Tibial nerve (tissue), 4 donors: Measurements from ENCODE around the gene FMN1. TPM values are rescaled to one million over a fixed set of nuclear protein-coding genes. Genes with fewer than 3 reads are reported as not detected.

Experiments used
- DNase-seq, 2 donors: peaks; one replicate each; pipeline ENCODE4 v3.0.0-alpha.2; 2019; ENCODE audit warnings: low spot score in 2 of 2
- H3K27ac ChIP-seq, 4 donors: fragments of 200-600 bp; sonication (generic) in 3 of 4; one replicate each; pipeline ENCODE4 v1.5.1; 2017 to 2019; ENCODE audit warnings: mild to moderate bottlenecking in 1 of 4
- H3K27me3 ChIP-seq, 2 donors: fragments of 200-600 bp; sonication (generic) in 1 of 2; one replicate each; pipeline versions ENCODE4 v1.5.1 to v1.6.0; 2017 to 2019
- H3K36me3 ChIP-seq, 3 donors: fragments of 200-600 bp; sonication (generic); one replicate each; pipeline ENCODE4 v1.5.1; 2018 to 2019
- H3K4me1 ChIP-seq, 4 donors: fragments of 200-600 bp; sonication (generic) in 3 of 4; one replicate each; pipeline ENCODE4 v1.5.1; 2017 to 2019
- H3K4me3 ChIP-seq, 4 donors: fragments of 200-600 bp; sonication (generic) in 3 of 4; one replicate each; pipeline ENCODE4 v1.5.1; 2017 to 2019; ENCODE audit warnings: mild to moderate bottlenecking in 1 of 4, moderate library complexity in 1 of 4
- H3K9me3 ChIP-seq, 4 donors: fragments of 200-600 bp; sonication (generic) in 3 of 4; one replicate each; pipeline ENCODE4 v1.5.1; 2017 to 2019
- CTCF ChIP-seq, 5 experiments: fragments of 200-600 bp in 3 of 5; fragments of 450-650 bp in 2 of 5; sonication (generic) in 3 of 5; IDR thresholded peaks; one replicate each; pipeline ENCODE4 v1.5.1; 2016 to 2019; ENCODE audit warnings: antibody characterized with exemption in 5 of 5, mild to moderate bottlenecking in 3 of 5, moderate library complexity in 2 of 5
- EP300 ChIP-seq, 2 donors: sonication (generic); formaldehyde crosslinking; IDR thresholded peaks; one replicate each; pipeline ENCODE4 v1.6.1; 2017; ENCODE audit warnings: antibody characterized with exemption in 2 of 2, mild to moderate bottlenecking in 1 of 2
- POLR2A ChIP-seq, 2 donors: fragments of 450-650 bp; IDR thresholded peaks; one replicate each; pipeline ENCODE4 v1.6.1; 2017; ENCODE audit warnings: antibody characterized with exemption in 2 of 2, mild to moderate bottlenecking in 2 of 2, moderate library complexity in 2 of 2
- WGBS, 2 donors: methylation state at CpG; one replicate each; pipeline ENCODE4 v1.1.5; 2018; 5-methylcytosine and 5-hydroxymethylcytosine counted together
- total RNA-seq, 4 donors: library from RNA; depleted of rRNA; stranded (reverse); fragments of >200 nt; gene quantifications; one replicate each; pipeline ENCODE4 v1.1.0, GENCODE V29; 2016

FMN1 gene
- total RNA-seq, 4 donors from 2014 or later, result 15.1 to 62.1 (median 20.7) TPM

- TF ChIP-seq CTCF (IDR thresholded peaks at IDR 0.05) (no peak), EP300 (IDR thresholded peaks at IDR 0.05) (no peak), POLR2A (IDR thresholded peaks at IDR 0.05) (no peak)
- Histone ChIP-seq H3K4me1 (no peaks in the 10 kb centered on the region), H3K27ac (no peak overlapping the region), H3K27me3 (peaks cover 0 to 4% of the 10 kb centered on the region in 2 donors), H3K36me3 (no peaks in the 10 kb centered on the region), H3K4me3 (no peak overlapping the region), H3K9me3 (no peaks in the 10 kb centered on the region)
- no peak for DNase-seq
- WGBS, 2 donors, result 76% methylated on average over 6 of the region's 6 CpGs
These were observed 352.4 kb downstream of the FMN1 start for GRCh38 chr15:32842081-32842480.

GRCh38 chr15:32840507-32841245, 353.8 kb downstream of the FMN1 start:
- no peaks in the 10 kb centered on the region for H3K4me1 ChIP-seq
- TF ChIP-seq CTCF (IDR thresholded peaks at IDR 0.05) (no peak), POLR2A (IDR thresholded peaks at IDR 0.05) (no peak), EP300 (IDR thresholded peaks at IDR 0.05) (no peak)
- WGBS, 2 donors, result 42 to 47% methylated on average over 6 of the region's 6 CpGs
- DNase-seq, result no peak
- peaks cover 0 to 4% of the 10 kb centered on the region in 2 donors for H3K27me3 ChIP-seq
- H3K9me3 ChIP-seq, result no peaks in the 10 kb centered on the region
- H3K4me3 ChIP-seq, result no peak overlapping the region
- H3K27ac ChIP-seq, result no peak overlapping the region
- no peaks in the 10 kb centered on the region for H3K36me3 ChIP-seq

GRCh38 chr15:32838820-32839219, 355.7 kb downstream of the FMN1 start:
- WGBS, 2 donors, result 52 to 53% methylated on average over 8 of the region's 8 CpGs
- no peak for DNase-seq
- H3K27me3 ChIP-seq, result peaks cover 0 to 4% of the 10 kb centered on the region in 2 donors
- H3K27ac ChIP-seq, result no peak overlapping the region
- no peaks in the 10 kb centered on the region for H3K9me3 ChIP-seq
- no peak for TF ChIP-seq CTCF (IDR thresholded peaks at IDR 0.05)
- no peak for TF ChIP-seq POLR2A (IDR thresholded peaks at IDR 0.05)
- no peak for TF ChIP-seq EP300 (IDR thresholded peaks at IDR 0.05)
- H3K36me3 ChIP-seq, result no peaks in the 10 kb centered on the region
- H3K4me3 ChIP-seq, result no peak overlapping the region
- no peaks in the 10 kb centered on the region for H3K4me1 ChIP-seq

- no peaks in the 10 kb centered on the region for H3K4me1 ChIP-seq
- DNase-seq, result no peak
- no peaks in the 10 kb centered on the region for H3K36me3 ChIP-seq
- TF ChIP-seq CTCF (IDR thresholded peaks at IDR 0.05) (no peak), EP300 (IDR thresholded peaks at IDR 0.05) (no peak), POLR2A (IDR thresholded peaks at IDR 0.05) (no peak)
- no peak overlapping the region for H3K4me3 ChIP-seq
- peaks cover 0 to 4% of the 10 kb centered on the region in 2 donors for H3K27me3 ChIP-seq
- WGBS, 2 donors, result 30 to 55% methylated on average over 7 of the region's 7 CpGs
- H3K27ac ChIP-seq, result no peak overlapping the region
- H3K9me3 ChIP-seq, result no peaks in the 10 kb centered on the region
These were observed 356.2 kb downstream of the FMN1 start for GRCh38 chr15:32838338-32838737.

- no peak for DNase-seq
- H3K27me3 ChIP-seq, result peaks cover 0 to 4% of the 10 kb centered on the region in 2 donors
- no peaks in the 10 kb centered on the region for H3K9me3 ChIP-seq
- WGBS, 2 donors, result 61 to 65% methylated on average over 8 of the region's 8 CpGs
- H3K27ac ChIP-seq, result no peak overlapping the region
- no peaks in the 10 kb centered on the region for H3K4me1 ChIP-seq
- H3K36me3 ChIP-seq, result no peaks in the 10 kb centered on the region
- TF ChIP-seq EP300 (IDR thresholded peaks at IDR 0.05) (no peak), CTCF (IDR thresholded peaks at IDR 0.05) (no peak), POLR2A (IDR thresholded peaks at IDR 0.05) (no peak)
- H3K4me3 ChIP-seq, result no peak overlapping the region
These were observed 356.6 kb downstream of the FMN1 start for GRCh38 chr15:32837935-32838334.
